ENCODE measurements around the gene ENTREP3.

ENTREP3 gene

DNA sequence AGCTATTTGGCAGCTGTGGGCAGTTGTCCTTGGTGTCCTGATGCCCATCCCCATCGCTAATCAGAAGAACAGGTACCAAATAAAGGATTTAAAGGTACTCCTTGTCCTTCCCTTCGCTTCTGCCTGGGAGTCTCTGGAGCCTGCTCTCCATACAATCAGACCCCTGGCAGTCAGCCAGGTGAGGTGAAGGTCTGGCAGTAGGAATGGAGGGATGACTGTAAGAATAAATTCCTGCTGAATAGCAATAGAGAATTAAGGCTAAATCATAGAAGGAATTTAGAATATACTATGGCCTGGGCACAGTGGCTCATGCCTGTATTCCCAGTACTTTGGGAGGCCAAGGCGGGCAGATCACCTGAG is 56.8 kb downstream of the ENTREP3 start:
- no peak for DNase-seq (ENCODE audit: low read depth, low spot score)

DNA sequence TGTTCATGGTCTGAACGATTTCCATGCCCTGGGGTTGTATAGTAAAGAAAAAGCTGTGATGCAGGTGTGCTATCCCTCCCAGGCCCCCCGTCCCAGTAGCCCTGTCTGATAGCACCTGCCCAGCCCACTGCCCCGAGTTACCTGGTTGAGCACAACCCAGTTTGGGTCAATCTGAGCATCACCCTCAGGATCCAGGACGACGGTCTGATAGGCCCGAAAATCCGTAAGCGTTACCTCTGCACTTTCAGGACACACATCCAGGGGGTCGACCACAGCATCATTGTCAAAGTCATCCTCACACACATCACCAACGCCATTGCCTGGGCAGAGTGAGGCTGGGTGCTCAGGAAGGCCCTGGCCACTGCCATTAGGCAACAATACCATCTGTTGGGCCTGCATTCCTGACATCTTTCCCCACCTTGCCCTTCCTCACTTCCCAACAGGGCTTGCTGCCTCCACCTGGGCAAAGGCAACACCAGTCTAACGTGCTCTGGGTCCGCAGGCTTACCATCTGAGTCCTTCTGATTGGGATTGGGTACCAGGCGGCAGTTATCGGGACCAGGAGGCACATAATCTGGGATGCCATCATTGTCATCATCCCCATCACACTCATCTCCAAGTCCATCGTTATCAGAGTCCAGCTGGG is 57.3 kb downstream of the ENTREP3 start:
- DNase-seq (ENCODE audit: low read depth, low spot score) = no peak

Data from ELF-1 (cell line).